ENCODE results near the gene APLN. TPM values are rescaled to one million over a fixed set of nuclear protein-coding genes. Genes with fewer than 3 reads are reported as not detected.

The APLN gene
- total RNA-seq, 2 donors from 2014 or later, result 1.1 to 1.8 TPM

DNA sequence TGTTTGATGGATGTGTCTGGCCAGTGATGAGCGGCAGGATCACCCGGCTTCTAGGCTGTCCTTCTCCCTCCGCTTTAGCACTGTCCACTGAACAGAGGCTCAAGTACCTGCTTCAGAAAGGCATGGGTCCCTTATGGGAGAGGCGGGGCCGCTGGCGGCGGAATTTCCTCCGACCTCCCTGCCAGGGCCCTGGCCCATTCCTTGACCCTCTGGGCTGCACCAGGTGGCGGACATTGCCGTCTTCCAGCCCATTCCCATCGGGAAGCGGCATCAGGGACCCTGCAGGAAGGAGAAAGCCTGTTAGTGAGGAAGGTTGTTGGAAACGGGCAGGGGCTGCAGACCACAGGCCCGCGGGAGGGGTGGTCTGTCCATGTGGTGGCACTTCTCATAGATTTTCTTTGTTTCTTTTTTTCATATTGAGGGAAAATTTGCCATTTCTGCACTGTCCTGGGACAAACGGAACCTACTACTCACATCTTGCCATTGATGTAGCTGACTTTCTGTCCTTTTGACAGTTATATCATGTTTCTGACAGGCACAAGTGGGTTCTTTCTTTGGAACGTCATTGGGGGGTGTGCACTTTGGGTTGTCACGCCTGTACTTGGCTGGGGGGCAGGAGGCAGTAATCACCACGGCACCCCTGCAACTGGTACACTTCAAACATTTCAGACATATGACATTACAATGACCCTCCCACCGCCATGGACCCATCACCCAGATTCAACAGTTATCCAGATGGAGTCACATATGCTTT lies 6.1 kb downstream of the APLN start:
- DNase-seq (ENCODE audit: low spot score), result no peak

DNA sequence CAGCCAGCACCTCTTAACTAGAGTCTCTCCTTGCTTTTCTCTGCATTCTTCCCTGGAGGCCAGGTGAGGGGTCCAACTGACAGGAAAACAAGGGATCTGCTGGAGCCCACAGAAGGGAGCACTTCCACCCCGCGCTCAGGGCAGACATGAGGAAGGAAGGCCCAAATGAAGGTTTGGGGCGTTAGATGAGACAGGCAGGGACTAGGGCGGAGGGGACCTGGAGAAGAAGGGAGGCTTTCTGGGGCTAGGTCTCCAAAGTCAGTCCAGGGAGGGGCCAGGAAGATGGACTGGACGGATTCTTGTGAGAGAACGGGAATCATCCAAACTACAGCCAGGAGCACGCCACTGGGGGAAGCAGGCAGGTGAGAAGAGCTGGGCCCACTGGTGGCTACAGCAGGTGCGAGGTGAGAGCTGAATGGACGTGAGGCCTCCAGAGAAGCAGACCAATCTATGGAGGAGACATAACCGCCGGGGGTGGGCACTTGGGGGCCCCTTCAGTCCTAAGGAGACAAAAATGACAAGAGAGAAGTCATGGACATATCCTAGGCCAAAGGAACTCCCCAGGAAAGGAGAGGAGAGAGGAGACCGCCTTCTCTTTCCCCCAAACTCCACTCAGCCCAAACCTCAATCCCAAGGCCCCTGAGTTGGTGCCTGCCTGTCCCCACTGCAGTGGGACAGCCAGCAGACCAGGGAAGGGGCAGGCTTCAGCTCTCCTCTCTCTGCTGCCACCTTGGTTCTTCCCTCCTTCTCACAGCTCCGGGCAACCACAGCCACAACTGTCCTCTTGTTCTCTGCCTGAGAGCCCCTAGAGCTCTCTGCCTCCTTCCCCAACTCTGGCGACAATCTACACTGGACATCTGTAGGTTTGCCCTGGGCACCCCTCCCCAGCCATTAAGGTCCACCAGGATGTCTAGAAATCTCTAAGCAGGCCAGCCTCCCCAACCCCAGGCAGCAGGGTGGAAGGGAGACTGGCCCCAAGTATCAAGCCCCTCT lies 7.0 kb downstream of the APLN start:
- Histone ChIP-seq H3K36me3 (no peaks in the 10 kb centered on the region), H3K27ac (no peak overlapping the region), H3K4me3 (no peak overlapping the region), H3K4me1 (ENCODE audit: control insufficient read depth in 1 of 2, low read depth in 2 of 2) (no peaks in the 10 kb centered on the region), H3K9me3 (no peaks in the 10 kb centered on the region), H3K27me3 (replicated peaks; ENCODE audit: insufficient read depth) (no peaks in the 10 kb centered on the region)
- TF ChIP-seq, protein P1, sequence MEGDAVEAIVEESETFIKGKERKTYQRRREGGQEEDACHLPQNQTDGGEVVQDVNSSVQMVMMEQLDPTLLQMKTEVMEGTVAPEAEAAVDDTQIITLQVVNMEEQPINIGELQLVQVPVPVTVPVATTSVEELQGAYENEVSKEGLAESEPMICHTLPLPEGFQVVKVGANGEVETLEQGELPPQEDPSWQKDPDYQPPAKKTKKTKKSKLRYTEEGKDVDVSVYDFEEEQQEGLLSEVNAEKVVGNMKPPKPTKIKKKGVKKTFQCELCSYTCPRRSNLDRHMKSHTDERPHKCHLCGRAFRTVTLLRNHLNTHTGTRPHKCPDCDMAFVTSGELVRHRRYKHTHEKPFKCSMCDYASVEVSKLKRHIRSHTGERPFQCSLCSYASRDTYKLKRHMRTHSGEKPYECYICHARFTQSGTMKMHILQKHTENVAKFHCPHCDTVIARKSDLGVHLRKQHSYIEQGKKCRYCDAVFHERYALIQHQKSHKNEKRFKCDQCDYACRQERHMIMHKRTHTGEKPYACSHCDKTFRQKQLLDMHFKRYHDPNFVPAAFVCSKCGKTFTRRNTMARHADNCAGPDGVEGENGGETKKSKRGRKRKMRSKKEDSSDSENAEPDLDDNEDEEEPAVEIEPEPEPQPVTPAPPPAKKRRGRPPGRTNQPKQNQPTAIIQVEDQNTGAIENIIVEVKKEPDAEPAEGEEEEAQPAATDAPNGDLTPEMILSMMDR (IDR thresholded peaks at IDR 0.05), result no peak
- ATAC-seq (ENCODE audit: insufficient number of reproducible peaks, low FRiP score, low read depth), result no peak
- DNase-seq (ENCODE audit: low spot score), result no peak

More for the DNA sequence above, 6.1 kb downstream of the APLN start:
- no peaks in the 10 kb centered on the region for H3K36me3 ChIP-seq
- no peaks in the 10 kb centered on the region for H3K27me3 ChIP-seq (replicated peaks; ENCODE audit: insufficient read depth)
- no peak for ATAC-seq (ENCODE audit: insufficient number of reproducible peaks, low FRiP score, low read depth)
- H3K27ac ChIP-seq, result no peak overlapping the region
- H3K4me1 ChIP-seq (ENCODE audit: control insufficient read depth in 1 of 2, low read depth in 2 of 2), result peaks cover 0 to 8% of the 10 kb centered on the region in 2 donors
- H3K4me3 ChIP-seq, result no peak overlapping the region
- TF ChIP-seq, protein P1 (IDR thresholded peaks at IDR 0.05), result no peak
- no peaks in the 10 kb centered on the region for H3K9me3 ChIP-seq

DNA sequence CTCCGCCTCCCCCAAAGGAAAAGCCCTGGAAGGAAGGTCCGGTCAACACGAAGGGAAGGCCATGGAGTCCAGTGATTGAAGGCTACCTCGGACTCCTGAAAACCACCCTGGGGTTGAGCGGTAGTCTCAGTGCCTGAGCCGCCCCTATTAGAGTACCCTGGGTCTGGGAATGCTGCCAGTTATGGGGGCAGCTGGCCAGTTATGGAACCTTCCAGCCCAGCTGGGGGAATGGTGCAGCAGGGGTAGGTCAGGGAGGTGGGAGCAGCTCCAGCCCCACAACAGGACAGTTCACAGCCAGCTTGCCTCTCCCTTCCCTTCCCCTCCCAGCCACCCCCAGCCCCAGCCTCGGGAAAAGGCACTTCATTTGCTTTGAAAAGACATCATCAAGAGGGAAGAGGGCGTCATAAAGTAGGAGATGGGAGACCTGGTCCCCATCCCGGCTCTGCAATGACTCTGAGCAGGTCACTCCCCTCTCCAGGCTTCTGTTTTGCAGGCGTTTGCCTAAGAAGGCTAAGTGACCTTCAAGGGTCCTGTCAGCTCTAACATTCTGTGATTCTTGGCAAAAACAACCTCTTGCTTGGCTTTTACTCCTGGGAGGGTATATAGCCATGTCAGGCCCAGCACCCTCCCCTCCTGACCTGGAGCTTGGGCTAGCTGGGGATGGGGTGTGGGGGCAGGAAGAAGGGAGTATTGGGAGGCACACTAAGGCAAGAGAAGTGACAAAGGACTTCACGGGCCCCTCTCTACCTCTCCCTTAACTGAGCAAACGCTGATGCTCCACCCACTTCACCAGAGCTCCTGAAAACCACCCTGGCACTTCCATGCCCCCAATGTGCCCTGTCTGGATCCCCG lies 8.0 kb downstream of the APLN start:
- Histone ChIP-seq H3K27me3 (replicated peaks; ENCODE audit: insufficient read depth) (no peaks in the 10 kb centered on the region), H3K4me1 (ENCODE audit: control insufficient read depth in 1 of 2, low read depth in 2 of 2) (no peaks in the 10 kb centered on the region), H3K9me3 (no peaks in the 10 kb centered on the region), H3K36me3 (no peaks in the 10 kb centered on the region), H3K4me3 (no peak overlapping the region), H3K27ac (no peak overlapping the region)
- TF ChIP-seq, protein P1 (IDR thresholded peaks at IDR 0.05), result no peak
- DNase-seq (ENCODE audit: low spot score) (no peak), ATAC-seq (ENCODE audit: insufficient number of reproducible peaks, low FRiP score, low read depth) (no peak)

DNA sequence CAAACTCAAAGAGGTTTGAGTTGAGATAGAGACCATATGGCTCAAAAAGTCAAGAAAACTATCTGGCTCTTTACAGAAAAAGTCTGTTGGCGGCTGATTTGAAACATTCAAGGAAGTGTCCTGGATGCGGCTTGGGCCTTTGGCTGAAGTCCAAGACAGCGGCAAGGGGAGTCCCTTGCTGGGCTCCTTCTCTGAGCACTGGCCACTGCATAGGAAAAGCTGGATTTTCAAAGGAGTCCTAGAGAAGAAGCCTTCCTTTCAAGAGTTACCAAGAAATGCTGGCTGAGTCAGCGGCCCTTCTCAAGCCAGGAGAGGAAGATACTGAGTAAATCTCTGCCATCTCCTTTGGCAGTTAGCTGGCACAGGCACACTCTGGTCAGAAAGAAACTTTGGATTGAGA lies 12.1 kb downstream of the APLN start:
- H3K4me3 ChIP-seq, result no peak overlapping the region
- ATAC-seq (ENCODE audit: insufficient number of reproducible peaks, low FRiP score, low read depth), result no peak
- no peak for DNase-seq (ENCODE audit: low spot score)

More for the DNA sequence above, 12.1 kb downstream of the APLN start:
- TF ChIP-seq, protein P1 (IDR thresholded peaks at IDR 0.05), result no peak
- no peaks in the 10 kb centered on the region for H3K4me1 ChIP-seq (ENCODE audit: control insufficient read depth in 1 of 2, low read depth in 2 of 2)
- no peaks in the 10 kb centered on the region for H3K9me3 ChIP-seq
- no peaks in the 10 kb centered on the region for H3K27me3 ChIP-seq (replicated peaks; ENCODE audit: insufficient read depth)
- no peaks in the 10 kb centered on the region for H3K36me3 ChIP-seq
- no peak overlapping the region for H3K27ac ChIP-seq
